IPS DF 6.9 (cell line): ENCODE results near the gene ADORA2A.
"Not testable (repeated sequence)": the region's sequence is repeated elsewhere in the genome, so short reads cannot be mapped to it uniquely, and the experiment has no call there.

ENCODE experiments used
- DNase-seq: peaks from one replicate; pipeline ENCODE4 v3.0.0-alpha.2; 2013; ENCODE audit warnings: low read depth, low spot score
- H3K27ac ChIP-seq: one replicate; pipeline ENCODE4 v1.5.1; 2013; ENCODE audit warnings: low read length, control low read depth
- H3K27me3 ChIP-seq: 2 replicates; pipeline ENCODE4 v1.6.1; 2013; ENCODE audit warnings: mild to moderate bottlenecking, low read length; ENCODE audit not compliant: control insufficient read depth, insufficient read depth
- H3K36me3 ChIP-seq: 2 replicates; pipeline ENCODE4 v1.6.1; 2013; ENCODE audit warnings: low read length; ENCODE audit not compliant: control insufficient read depth, insufficient read depth
- H3K4me1 ChIP-seq: 2 replicates; pipeline ENCODE4 v1.6.1; 2013; ENCODE audit warnings: low read length; ENCODE audit not compliant: control insufficient read depth, insufficient read depth
- H3K4me3 ChIP-seq: 2 replicates; pipeline ENCODE4 v1.5.1; 2013; ENCODE audit warnings: mild to moderate bottlenecking, low read length
- H3K9me3 ChIP-seq: 2 replicates; pipeline ENCODE4 v1.6.1; 2013; ENCODE audit warnings: low read length, inconsistent platforms; ENCODE audit not compliant: control insufficient read depth, insufficient read depth
- WGBS: extraction: QIAGEN DNeasy Blood & Tissue Kit; methylation state at CpG from one replicate; pipeline ENCODE4 v1.1.7; 2013; ENCODE audit warnings: mixed read lengths, missing lambda C conversion rate; ENCODE audit not compliant: insufficient read length, insufficient coverage; 5-methylcytosine and 5-hydroxymethylcytosine counted together

ADORA2A gene

DNA sequence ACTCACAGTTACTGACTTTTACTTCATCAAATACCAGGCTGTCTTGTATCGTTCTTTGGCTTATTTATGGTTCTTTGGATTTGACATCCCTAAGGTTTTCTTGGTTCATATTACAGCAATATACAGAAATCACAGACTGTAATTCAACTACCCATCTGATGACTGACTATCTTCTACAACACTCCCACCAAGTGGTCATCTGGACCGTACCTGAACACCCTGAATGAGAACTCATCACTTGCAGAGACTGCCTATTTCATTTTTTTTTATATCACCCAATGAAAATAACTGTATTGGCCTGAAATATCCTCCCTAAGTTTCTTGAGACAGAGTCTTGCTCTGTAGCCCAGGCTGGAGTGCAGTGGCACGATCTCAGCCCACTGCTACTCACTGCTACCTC is 58.2 kb downstream of the ADORA2A start:
- H3K4me1 ChIP-seq: no peaks in the 10 kb centered on the region
- no peak overlapping the region for H3K4me3 ChIP-seq
- H3K36me3 ChIP-seq: no peaks in the 10 kb centered on the region
- no peak overlapping the region for H3K27ac ChIP-seq
- no peaks in the 10 kb centered on the region for H3K27me3 ChIP-seq
- WGBS: no CpG with 5 or more reads among the region's 3 CpGs
- H3K9me3 ChIP-seq: no peaks in the 10 kb centered on the region
- DNase-seq: no peak

- DNase-seq: no peak
- Histone ChIP-seq H3K9me3 (no peaks in the 10 kb centered on the region), H3K4me3 (no peak overlapping the region), H3K27ac (no peak overlapping the region), H3K27me3 (no peaks in the 10 kb centered on the region), H3K36me3 (no peaks in the 10 kb centered on the region), H3K4me1 (no peaks in the 10 kb centered on the region)
- no CpG with 5 or more reads among the region's 2 CpGs for WGBS
Observed at GRCh38 chr22:24486501-24486921, 59.1 kb downstream of the ADORA2A start.

DNA sequence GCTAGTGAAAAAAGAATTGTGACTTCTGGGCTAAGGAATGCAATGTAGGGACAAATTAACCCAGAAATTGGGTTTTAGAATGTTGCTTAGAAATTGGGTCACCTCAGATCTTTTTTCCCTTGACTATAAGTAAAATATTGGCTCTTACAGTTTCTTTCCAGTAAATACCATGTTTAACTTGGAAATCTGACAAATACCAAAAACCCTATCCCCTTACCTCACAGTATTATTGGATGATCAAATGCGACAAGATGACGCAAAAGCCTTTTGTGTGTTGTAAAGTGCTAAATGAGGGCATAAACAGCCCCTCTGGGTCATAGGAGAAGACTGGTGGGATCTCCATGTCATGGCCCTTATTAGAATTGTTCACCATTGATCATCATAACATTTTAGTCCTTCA is 61.6 kb downstream of the ADORA2A start:
- WGBS: no CpG with 5 or more reads among the region's 2 CpGs
- H3K36me3 ChIP-seq: no peaks in the 10 kb centered on the region
- H3K27me3 ChIP-seq: peaks cover 5% of the 10 kb centered on the region
- H3K27ac ChIP-seq: no peak overlapping the region
- no peak overlapping the region for H3K4me3 ChIP-seq
- no peaks in the 10 kb centered on the region for H3K4me1 ChIP-seq
- H3K9me3 ChIP-seq: no peaks in the 10 kb centered on the region
- DNase-seq: no peak

DNA sequence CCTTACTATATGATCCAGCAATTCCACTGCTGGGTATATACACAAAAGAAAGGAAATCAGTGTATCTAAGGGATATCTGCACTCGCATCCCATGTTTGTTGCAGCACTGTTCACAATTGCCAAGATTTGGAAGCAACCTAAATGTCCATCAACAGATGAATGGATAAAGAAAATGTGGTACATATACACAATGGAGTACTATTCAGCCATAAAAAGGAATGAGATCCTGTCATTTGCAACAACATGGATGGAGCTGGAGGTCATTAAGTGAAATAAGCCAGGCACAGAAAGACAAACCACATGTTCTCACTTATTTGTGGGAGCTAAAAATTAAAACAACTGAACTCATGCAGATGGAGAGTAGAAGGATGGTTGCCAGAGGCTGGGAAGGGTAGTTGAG is 62.0 kb downstream of the ADORA2A start:
- not testable (repeated sequence) for H3K9me3 ChIP-seq, H3K27ac ChIP-seq, DNase-seq, H3K4me1 ChIP-seq, H3K4me3 ChIP-seq, H3K27me3 ChIP-seq, H3K36me3 ChIP-seq
- no CpG with 5 or more reads among the region's 1 CpG for WGBS
